GM19099 (cell line): ENCODE measurements around the gene HEPH.

Source experiments
- POLR2A ChIP-seq: IDR thresholded peaks from 3 replicates; pipeline ENCODE4 v1.6.1; 2011; ENCODE audit warnings: low read depth; ENCODE audit not compliant: insufficient read length; ENCODE audit errors: extremely low read depth

HEPH gene

DNA sequence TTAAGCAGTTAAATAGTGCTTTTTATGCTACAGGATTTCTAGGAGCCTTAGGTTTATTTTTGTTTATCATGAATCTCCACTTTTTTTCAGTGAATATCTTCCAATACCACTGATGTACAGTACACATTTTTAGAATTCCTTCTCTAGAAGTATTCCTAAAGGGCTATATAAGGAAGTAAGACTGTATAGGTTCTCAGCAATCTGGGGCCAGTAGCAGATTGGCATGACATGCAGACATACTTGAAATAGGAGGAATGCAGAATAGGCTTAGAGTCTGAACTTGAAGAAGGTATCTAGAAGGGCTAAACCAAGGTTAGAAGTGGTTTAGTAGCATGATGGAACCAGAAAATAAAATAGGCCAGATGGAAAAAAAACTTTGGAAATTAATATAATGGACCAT, 29.8 kb downstream of the HEPH start:
- no peak for TF ChIP-seq POLR2A

DNA sequence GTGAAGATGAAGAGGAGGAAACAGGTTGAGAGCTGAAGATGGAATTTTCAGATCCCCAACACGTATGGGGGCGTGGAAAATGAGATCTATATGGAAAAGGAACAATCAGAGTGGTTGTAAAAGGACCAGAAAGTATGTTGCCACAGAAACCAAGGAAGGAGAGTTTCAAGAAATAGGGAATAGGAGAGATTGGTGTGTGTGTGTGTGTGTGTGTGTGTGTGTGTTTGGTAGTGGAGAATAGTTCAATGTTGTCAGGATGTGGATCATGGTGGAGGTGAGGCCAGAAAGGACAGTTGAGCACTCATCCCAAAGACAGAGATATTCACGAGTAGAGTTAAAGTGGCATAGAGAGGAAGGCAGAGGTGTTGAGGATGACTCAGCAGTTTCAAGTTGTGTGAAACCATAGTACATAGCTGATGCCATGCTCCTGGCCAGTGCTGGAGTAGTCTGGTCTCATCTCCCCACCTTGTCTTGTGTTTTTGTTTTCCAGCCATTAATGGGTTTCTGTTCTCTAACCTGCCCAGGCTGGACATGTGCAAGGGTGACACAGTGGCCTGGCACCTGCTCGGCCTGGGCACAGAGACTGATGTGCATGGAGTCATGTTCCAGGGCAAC, 36.1 kb downstream of the HEPH start:
- TF ChIP-seq POLR2A = no peak

DNA sequence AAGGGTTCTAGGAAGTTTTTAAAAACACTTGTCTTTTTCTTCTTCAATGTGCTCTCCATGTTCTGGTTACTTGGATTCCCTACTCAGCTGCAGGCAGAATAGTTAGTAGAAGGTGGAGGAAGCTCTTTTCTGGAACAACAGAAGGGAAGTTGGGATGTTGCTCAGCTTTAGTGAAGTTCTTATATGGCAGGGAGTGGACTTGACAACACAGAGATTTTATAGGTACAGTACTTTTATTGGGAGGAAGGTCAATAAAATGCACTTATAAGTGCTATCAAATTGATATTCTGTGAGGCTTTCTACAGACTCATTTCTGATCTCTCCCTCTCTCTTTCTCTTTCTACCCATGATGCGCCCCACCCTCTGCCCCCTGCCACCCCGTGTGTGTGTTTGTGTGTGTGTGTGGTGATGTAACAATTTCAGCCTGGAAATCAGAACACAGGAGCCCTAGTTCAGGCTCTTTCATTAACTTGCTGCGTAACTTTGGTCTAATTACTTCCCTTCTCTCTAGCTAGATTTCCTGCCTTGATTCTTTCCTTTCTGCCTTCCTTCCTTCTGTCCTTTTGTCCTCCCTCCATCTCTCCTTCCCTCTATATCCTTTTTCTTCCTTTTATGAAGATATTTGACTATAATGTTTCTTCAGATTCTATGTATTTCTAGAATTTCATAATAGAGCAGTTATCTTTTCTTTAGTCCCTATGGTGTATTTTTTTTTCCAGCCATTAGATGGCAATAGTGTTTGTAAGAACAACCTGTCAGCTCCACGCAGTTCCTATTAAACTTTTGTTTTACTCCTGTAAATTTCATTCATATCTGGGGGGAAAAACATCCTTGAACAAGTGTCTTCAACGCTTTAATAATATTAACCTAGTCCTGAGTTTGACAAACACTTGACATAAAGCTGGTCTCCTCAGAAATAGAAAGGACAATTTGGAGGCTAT, 37.1 kb downstream of the HEPH start:
- no peak for TF ChIP-seq POLR2A

DNA sequence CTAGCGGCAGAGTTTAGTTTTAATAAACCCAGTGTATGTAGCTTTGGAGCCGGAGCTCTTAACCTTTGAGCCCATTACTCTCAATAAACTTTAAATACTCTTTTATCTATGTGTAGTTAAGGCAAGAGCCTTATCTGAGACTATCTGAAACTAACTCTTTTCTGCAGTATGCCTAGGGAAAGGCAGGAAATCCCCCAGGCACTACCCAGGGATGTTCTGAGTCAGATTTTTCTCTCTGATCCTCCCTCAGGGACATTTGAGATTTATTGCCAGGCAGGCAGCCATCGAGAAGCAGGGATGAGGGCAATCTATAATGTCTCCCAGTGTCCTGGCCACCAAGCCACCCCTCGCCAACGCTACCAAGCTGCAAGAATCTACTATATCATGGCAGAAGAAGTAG, 39.1 kb downstream of the HEPH start:
- no peak for TF ChIP-seq POLR2A

DNA sequence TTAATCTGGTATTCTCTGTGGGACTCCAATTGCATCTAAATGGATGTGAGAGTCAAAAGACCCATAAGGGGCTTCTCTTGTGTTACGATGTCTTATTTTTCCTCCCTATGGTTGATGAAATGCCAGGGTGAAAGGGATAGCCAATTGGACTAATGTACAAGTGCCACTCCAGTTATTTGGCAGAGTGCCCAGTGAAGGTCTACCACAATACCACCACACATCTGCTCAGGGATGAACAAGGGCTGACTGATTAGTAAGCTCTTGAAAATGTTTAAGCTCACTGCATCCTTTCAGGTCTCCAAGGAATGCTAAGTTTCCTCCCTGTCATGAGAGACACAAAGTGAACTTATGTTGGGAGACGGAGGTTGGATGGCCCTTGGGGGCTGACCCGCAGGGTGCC, 57.8 kb downstream of the HEPH start:
- no peak for TF ChIP-seq POLR2A

DNA sequence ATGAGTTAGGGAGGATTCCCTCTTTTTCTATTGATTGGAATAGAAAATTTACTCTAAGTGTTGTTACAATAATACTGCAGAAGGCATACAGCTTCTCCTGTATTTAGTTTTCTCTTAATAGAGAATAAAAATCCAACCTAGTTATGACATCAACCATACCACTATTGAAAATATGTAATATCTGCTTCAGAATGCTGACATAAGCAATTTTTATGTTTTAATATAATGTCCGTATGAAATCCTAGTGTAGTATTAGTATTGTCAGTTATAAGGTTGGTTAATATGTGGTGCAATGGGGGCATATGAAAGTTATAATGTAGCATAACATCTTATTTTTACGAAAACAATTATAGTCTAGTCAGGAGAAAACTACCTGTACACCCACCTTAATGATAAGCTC, 68.2 kb downstream of the HEPH start:
- TF ChIP-seq POLR2A = no peak

DNA sequence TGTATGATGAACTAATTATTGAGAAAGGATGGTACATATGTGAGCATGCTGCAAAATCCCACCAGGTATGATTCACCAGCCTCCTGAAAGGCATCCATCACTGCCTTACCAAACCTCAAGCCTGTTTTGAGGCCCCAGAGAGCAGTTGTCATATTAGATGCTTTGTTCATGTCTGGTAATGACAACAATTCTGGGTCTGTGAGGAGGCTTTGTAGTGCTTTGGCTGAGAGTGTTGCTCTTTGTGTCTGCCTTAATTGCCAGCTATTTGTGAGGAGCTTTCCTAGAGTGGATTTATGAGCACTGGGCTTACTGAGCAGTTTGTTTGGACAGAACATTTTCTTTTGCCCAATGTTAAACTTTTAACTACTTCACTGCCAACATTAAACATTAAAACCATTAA, 69.2 kb downstream of the HEPH start:
- TF ChIP-seq POLR2A = no peak

DNA sequence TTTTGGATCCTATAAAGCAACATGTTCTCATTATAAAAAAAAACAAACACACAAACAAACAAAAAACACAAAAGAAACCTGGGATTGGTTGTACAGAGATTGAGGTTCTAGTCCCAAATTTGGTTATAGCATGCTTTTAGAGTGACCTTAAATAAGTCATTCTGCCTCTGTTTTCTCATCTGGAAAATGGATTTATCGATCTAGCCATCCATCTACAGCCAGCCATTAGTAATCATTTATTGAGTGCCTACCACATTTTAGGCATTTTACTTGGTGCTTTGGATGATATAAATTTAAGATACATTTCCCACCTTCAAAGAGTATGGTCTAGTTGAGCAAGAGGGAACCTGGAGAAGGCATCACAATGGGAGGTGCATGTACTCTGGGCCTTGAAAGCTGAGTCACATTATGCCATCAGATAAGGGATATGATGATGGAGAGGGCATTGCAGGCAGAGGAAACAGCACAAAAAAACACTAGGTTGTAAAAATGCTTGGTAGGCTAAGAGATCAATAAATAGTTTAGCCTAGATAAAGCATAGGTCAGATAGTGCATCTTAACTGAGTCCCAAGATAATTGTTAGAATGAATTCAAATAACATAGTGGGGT, 91.4 kb downstream of the HEPH start:
- TF ChIP-seq POLR2A = no peak

DNA sequence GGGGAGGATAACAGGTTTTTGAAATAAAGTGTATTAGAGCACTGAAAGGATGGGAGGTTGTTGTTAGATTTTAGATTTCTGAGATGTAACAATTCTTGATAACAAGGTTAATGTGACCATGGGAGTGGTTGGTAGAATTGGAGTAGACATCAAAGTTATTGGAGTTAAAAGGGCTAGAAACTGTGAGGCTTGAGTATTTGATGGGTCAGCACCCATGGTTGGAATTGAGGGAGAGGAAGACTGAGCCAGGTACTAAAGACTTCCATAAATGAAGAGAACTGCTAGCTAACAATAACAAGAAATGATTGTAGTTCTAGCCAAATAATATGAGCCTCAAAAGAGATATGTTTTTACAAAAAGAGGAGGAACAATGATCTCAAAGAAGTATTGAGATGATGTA, 98.8 kb downstream of the HEPH start:
- no peak for TF ChIP-seq POLR2A
